WTC11 (cell line): ENCODE results near the gene GNAZ. TPM values are rescaled to one million over a fixed set of nuclear protein-coding genes. Genes with fewer than 3 reads are reported as not detected.
A peak's percentile ranks its signal among the peaks of the same experiment; 100 is the strongest.

Experiments used
- ATAC-seq: fragments of 200-7000 bp; cut with Tn5 transposase; 2 replicates; pipeline ENCODE4 v1.10.0; 2021; ENCODE audit warnings: mild to moderate bottlenecking, moderate library complexity
- CTCF ChIA-PET: fragments of 300-600 bp; sonication (Branson Sonifier 250); formaldehyde crosslinking; loops from one replicate; lab custom pipeline; 2021; ENCODE audit warnings: antibody characterized with exemption; lab: Charles Lee
- POLR2A ChIA-PET: fragments of 350-600 bp; sonication (Branson Sonifier 250); formaldehyde crosslinking; loops from one replicate; lab custom pipeline; 2021; ENCODE audit warnings: antibody characterized with exemption; lab: Charles Lee
- DNase-seq: peaks from one replicate; pipeline ENCODE4 v3.0.0; 2021; ENCODE audit warnings: low spot score
- H3K27ac Mint-ChIP-seq: 2 replicates; pipeline ENCODE4 v1.8.0; 2021; ENCODE audit warnings: mixed read lengths
- H3K27me3 Mint-ChIP-seq: 2 replicates; pipeline ENCODE4 v1.8.0; 2021; ENCODE audit warnings: low read depth, mild to moderate bottlenecking, moderate library complexity, mixed read lengths
- H3K36me3 Mint-ChIP-seq: 2 replicates; pipeline ENCODE4 v1.8.0; 2021; ENCODE audit warnings: mixed read lengths
- H3K4me1 Mint-ChIP-seq: 2 replicates; pipeline ENCODE4 v1.8.0; 2022; ENCODE audit warnings: mixed read lengths
- H3K4me3 Mint-ChIP-seq: 2 replicates; pipeline ENCODE4 v1.8.0; 2021; ENCODE audit warnings: mild to moderate bottlenecking, moderate library complexity, mixed read lengths
- H3K9me3 Mint-ChIP-seq: 2 replicates; pipeline ENCODE4 v1.8.0; 2021; ENCODE audit warnings: mixed read lengths
- FOXP1 ChIP-seq: sonication (generic); formaldehyde crosslinking; IDR thresholded peaks from 2 replicates; pipeline ENCODE4 v1.8.0; 2022; ENCODE audit warnings: missing genetic modification reagents, mild to moderate bottlenecking, moderate library complexity, borderline replicate concordance
- NR1H2 ChIP-seq: sonication (generic); formaldehyde crosslinking; IDR thresholded peaks from 2 replicates; pipeline ENCODE4 v1.9.0; 2021; ENCODE audit warnings: mild to moderate bottlenecking, moderate library complexity, missing genetic modification reagents
- PRRX2 ChIP-seq: fragments of 250-450 bp; sonication (Bioruptor Pico); IDR thresholded peaks from 2 replicates; pipeline ENCODE4 v1.8.0; 2021; ENCODE audit warnings: mild to moderate bottlenecking
- SMAD3 ChIP-seq: sonication (generic); formaldehyde crosslinking; IDR thresholded peaks from 2 replicates; pipeline ENCODE4 v1.8.0; 2022; ENCODE audit warnings: missing genetic modification reagents, mild to moderate bottlenecking, borderline replicate concordance
- ZNF121 ChIP-seq: sonication (generic); formaldehyde crosslinking; IDR thresholded peaks from 2 replicates; pipeline ENCODE4 v1.8.0; 2023; ENCODE audit warnings: missing genetic modification reagents
- ZNF219 ChIP-seq: sonication (generic); formaldehyde crosslinking; IDR thresholded peaks from 2 replicates; pipeline ENCODE4 v1.8.0; 2023; ENCODE audit warnings: missing genetic modification reagents, mild to moderate bottlenecking, borderline replicate concordance
- ZNF263 ChIP-seq: sonication (generic); formaldehyde crosslinking; IDR thresholded peaks from 2 replicates; pipeline ENCODE4 v1.8.1; 2022; ENCODE audit warnings: low read depth, mild to moderate bottlenecking, moderate library complexity, missing genetic modification reagents
- ZNF317 ChIP-seq: sonication (generic); formaldehyde crosslinking; IDR thresholded peaks from 2 replicates; pipeline ENCODE4 v1.8.1; 2023; ENCODE audit warnings: low read depth, mild to moderate bottlenecking, moderate library complexity, missing genetic modification reagents, borderline replicate concordance
- ZNF423 ChIP-seq: fragments of 250-450 bp; sonication (Bioruptor Pico); IDR thresholded peaks from 2 replicates; pipeline ENCODE4 v2.1.2; 2022; ENCODE audit warnings: mild to moderate bottlenecking, moderate library complexity
- ZNF671 ChIP-seq: fragments of 250-450 bp; sonication (Bioruptor Pico); IDR thresholded peaks from 2 replicates; pipeline ENCODE4 v1.8.0; 2021; ENCODE audit warnings: mild to moderate bottlenecking
- total RNA-seq: library from RNA; stranded (reverse); gene quantifications from 3 replicates; pipeline ENCODE4 v1.2.3, GENCODE V29; 2021
- TF ChIP-seq, protein P1 (sequence below): sonication (generic); formaldehyde crosslinking; IDR thresholded peaks from 2 replicates; pipeline ENCODE4 v1.8.0; 2023; ENCODE audit warnings: missing genetic modification reagents, mild to moderate bottlenecking, borderline replicate concordance
- TF ChIP-seq, protein P2 (sequence below): sonication (generic); formaldehyde crosslinking; IDR thresholded peaks from 2 replicates; pipeline ENCODE4 v1.8.0; 2022; ENCODE audit warnings: mild to moderate bottlenecking, missing genetic modification reagents
- TF ChIP-seq, protein P3 (sequence below): sonication (generic); formaldehyde crosslinking; IDR thresholded peaks from 2 replicates; pipeline ENCODE4 v1.8.0; 2023; ENCODE audit warnings: missing genetic modification reagents
- TF ChIP-seq, protein P4 (sequence below): sonication (generic); formaldehyde crosslinking; IDR thresholded peaks from 2 replicates; pipeline ENCODE4 v1.8.0; 2022; ENCODE audit warnings: mild to moderate bottlenecking, missing genetic modification reagents
- TF ChIP-seq, protein P5 (sequence below): fragments of 250-450 bp; sonication (Bioruptor Pico); IDR thresholded peaks from 2 replicates; pipeline ENCODE4 v1.9.0; 2021; ENCODE audit warnings: mild to moderate bottlenecking
- TF ChIP-seq, protein P6 (sequence below): sonication (generic); formaldehyde crosslinking; IDR thresholded peaks from 2 replicates; pipeline ENCODE4 v1.8.1; 2023; ENCODE audit warnings: mild to moderate bottlenecking, missing genetic modification reagents
- TF ChIP-seq, protein P7 (sequence below): sonication (generic); formaldehyde crosslinking; conservative IDR thresholded peaks from 2 replicates; pipeline ENCODE4 v1.8.1; 2022; ENCODE audit warnings: mild to moderate bottlenecking, missing genetic modification reagents
- TF ChIP-seq, protein P8 (sequence below): sonication (generic); formaldehyde crosslinking; IDR thresholded peaks from 2 replicates; pipeline ENCODE4 v1.8.1; 2022; ENCODE audit warnings: mild to moderate bottlenecking, missing genetic modification reagents, moderate library complexity, borderline replicate concordance

The GNAZ gene
- total RNA-seq, 1 experiment from 2014 or later: 9.9 TPM

DNA sequence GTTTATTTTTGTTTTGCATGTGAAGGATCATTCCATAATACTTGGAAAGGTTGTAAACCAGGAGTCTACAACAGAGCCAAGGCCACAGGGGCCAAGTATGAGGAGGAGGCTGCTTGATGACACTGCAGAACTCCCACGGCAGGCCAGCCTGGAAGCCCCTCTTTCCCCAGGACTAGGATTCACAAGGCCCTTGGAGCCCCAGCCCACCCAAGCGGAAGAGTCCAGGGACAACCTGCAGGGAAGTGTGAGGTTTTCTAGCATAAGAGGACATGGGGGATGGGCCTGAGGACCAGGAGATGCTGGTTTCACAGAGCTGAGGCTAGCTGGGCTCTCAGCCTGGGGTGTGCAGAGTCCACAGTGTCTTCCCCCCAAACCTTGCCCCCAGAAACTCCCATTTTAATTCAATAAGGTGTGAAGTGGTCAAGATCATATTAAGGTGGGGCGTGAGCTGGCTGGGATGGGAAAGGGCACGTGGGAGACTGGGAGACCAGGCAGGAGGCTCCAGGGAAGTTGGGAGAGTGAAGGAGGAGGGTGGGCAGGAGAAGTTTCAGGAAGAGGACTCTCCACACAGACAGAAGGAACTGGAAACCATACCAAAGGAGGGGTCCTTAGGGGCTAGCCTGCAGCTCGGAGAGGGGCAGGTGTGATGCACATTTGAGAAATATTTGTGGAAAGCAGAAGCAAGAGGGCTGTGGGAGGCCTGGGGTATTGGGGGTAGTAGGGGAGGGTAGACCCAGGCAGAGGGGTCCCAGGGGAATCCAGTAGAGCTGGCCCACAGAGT, 12.4 kb downstream of the GNAZ start:
- ChIA-PET POLR2A (no interaction called here), CTCF (interaction anchor here (0.8 to 1.2 kb wide), 2 partner anchors 12 to 123 kb away, joined by 3 read pairs; no protein-coding TSS in a partner anchor)
- Mint-ChIP-seq H3K27ac (peak overlapping the region; percentile 4; the same call in 1 of the 2 replicates), H3K27me3 (peaks cover 3% of the 10 kb centered on the region; the same call in 1 of the 2 replicates), H3K4me1 (peaks cover 9% of the 10 kb centered on the region), H3K9me3 (no peaks in the 10 kb centered on the region), H3K36me3 (no peaks in the 10 kb centered on the region), H3K4me3 (no peak overlapping the region)
- DNase-seq (no peak), ATAC-seq (no peak)
- no peak for TF ChIP-seq ZNF121 (CRISPR knock-in tag)
- TF ChIP-seq ZNF317 (CRISPR knock-in tag): no peak
- TF ChIP-seq, protein P1, sequence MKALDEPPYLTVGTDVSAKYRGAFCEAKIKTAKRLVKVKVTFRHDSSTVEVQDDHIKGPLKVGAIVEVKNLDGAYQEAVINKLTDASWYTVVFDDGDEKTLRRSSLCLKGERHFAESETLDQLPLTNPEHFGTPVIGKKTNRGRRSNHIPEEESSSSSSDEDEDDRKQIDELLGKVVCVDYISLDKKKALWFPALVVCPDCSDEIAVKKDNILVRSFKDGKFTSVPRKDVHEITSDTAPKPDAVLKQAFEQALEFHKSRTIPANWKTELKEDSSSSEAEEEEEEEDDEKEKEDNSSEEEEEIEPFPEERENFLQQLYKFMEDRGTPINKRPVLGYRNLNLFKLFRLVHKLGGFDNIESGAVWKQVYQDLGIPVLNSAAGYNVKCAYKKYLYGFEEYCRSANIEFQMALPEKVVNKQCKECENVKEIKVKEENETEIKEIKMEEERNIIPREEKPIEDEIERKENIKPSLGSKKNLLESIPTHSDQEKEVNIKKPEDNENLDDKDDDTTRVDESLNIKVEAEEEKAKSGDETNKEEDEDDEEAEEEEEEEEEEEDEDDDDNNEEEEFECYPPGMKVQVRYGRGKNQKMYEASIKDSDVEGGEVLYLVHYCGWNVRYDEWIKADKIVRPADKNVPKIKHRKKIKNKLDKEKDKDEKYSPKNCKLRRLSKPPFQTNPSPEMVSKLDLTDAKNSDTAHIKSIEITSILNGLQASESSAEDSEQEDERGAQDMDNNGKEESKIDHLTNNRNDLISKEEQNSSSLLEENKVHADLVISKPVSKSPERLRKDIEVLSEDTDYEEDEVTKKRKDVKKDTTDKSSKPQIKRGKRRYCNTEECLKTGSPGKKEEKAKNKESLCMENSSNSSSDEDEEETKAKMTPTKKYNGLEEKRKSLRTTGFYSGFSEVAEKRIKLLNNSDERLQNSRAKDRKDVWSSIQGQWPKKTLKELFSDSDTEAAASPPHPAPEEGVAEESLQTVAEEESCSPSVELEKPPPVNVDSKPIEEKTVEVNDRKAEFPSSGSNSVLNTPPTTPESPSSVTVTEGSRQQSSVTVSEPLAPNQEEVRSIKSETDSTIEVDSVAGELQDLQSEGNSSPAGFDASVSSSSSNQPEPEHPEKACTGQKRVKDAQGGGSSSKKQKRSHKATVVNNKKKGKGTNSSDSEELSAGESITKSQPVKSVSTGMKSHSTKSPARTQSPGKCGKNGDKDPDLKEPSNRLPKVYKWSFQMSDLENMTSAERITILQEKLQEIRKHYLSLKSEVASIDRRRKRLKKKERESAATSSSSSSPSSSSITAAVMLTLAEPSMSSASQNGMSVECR (CRISPR knock-in tag): no peak
- no peak for TF ChIP-seq SMAD3 (CRISPR knock-in tag)
- TF ChIP-seq, protein P2, sequence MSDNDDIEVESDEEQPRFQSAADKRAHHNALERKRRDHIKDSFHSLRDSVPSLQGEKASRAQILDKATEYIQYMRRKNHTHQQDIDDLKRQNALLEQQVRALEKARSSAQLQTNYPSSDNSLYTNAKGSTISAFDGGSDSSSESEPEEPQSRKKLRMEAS: no peak
- TF ChIP-seq, protein P3, sequence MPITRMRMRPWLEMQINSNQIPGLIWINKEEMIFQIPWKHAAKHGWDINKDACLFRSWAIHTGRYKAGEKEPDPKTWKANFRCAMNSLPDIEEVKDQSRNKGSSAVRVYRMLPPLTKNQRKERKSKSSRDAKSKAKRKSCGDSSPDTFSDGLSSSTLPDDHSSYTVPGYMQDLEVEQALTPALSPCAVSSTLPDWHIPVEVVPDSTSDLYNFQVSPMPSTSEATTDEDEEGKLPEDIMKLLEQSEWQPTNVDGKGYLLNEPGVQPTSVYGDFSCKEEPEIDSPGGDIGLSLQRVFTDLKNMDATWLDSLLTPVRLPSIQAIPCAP: no peak
- TF ChIP-seq, protein P4, sequence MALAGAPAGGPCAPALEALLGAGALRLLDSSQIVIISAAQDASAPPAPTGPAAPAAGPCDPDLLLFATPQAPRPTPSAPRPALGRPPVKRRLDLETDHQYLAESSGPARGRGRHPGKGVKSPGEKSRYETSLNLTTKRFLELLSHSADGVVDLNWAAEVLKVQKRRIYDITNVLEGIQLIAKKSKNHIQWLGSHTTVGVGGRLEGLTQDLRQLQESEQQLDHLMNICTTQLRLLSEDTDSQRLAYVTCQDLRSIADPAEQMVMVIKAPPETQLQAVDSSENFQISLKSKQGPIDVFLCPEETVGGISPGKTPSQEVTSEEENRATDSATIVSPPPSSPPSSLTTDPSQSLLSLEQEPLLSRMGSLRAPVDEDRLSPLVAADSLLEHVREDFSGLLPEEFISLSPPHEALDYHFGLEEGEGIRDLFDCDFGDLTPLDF (CRISPR knock-in tag): no peak
- TF ChIP-seq, protein P5, sequence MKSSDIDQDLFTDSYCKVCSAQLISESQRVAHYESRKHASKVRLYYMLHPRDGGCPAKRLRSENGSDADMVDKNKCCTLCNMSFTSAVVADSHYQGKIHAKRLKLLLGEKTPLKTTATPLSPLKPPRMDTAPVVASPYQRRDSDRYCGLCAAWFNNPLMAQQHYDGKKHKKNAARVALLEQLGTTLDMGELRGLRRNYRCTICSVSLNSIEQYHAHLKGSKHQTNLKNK (CRISPR knock-in tag): no peak
- no peak for TF ChIP-seq NR1H2 (CRISPR knock-in tag)
- no peak for TF ChIP-seq ZNF219 (CRISPR knock-in tag)

DNA sequence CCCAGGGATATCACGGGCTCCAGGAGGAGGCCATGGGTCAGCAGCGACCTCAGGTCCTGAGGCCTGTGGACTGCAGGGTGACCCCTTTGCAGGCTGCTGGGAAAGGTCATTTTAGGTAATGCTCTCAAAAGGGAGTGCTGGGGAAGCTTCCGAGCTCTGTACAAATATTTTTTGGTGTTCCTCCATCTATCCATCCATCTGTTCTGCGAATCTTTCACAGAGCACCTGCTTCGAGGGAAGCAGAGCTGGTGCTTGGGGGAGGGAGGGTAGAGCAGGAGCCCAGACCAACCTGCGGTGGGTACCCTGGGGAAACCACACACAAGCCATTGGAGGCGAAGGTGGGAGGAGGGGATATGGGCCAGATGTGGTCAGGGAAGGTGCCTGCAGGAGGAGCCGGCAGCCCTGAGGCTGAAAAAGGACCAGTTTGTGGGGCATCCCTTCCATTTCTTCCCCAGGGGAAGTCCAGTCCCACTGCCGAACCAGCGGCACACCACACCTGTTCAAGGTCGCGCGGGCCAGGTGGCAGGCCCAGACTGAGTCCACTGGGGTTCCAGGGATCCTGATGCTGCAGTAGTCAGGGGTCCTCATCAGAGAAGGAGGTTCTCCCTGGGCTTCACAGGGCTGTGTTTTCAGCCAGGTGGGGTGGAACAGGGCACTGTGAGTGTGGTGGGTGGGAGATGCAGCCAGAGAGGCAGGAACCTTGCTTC, 13.1 kb downstream of the GNAZ start:
- no peak for DNase-seq
- Mint-ChIP-seq H3K9me3 (no peaks in the 10 kb centered on the region), H3K27me3 (no peaks in the 10 kb centered on the region; the same call in 1 of the 2 replicates), H3K4me1 (peaks cover 16% of the 10 kb centered on the region), H3K4me3 (no peak overlapping the region), H3K27ac (no peak overlapping the region), H3K36me3 (no peaks in the 10 kb centered on the region)
- POLR2A ChIA-PET: no interaction called here
- TF ChIP-seq, protein P6, sequence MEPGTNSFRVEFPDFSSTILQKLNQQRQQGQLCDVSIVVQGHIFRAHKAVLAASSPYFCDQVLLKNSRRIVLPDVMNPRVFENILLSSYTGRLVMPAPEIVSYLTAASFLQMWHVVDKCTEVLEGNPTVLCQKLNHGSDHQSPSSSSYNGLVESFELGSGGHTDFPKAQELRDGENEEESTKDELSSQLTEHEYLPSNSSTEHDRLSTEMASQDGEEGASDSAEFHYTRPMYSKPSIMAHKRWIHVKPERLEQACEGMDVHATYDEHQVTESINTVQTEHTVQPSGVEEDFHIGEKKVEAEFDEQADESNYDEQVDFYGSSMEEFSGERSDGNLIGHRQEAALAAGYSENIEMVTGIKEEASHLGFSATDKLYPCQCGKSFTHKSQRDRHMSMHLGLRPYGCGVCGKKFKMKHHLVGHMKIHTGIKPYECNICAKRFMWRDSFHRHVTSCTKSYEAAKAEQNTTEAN (CRISPR knock-in tag): no peak
- TF ChIP-seq, protein P7, sequence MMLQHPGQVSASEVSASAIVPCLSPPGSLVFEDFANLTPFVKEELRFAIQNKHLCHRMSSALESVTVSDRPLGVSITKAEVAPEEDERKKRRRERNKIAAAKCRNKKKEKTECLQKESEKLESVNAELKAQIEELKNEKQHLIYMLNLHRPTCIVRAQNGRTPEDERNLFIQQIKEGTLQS: no peak
- no peak for TF ChIP-seq ZNF671 (CRISPR knock-in tag)
- TF ChIP-seq ZNF263 (CRISPR knock-in tag): no peak
- TF ChIP-seq, protein P8, sequence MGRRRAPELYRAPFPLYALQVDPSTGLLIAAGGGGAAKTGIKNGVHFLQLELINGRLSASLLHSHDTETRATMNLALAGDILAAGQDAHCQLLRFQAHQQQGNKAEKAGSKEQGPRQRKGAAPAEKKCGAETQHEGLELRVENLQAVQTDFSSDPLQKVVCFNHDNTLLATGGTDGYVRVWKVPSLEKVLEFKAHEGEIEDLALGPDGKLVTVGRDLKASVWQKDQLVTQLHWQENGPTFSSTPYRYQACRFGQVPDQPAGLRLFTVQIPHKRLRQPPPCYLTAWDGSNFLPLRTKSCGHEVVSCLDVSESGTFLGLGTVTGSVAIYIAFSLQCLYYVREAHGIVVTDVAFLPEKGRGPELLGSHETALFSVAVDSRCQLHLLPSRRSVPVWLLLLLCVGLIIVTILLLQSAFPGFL (CRISPR knock-in tag): no peak
- no peak for TF ChIP-seq FOXP1 (CRISPR knock-in tag)
- TF ChIP-seq ZNF423 (CRISPR knock-in tag): no peak
- no peak for TF ChIP-seq PRRX2 (CRISPR knock-in tag)
- CTCF ChIA-PET: interaction anchor here (0.8 to 1.2 kb wide), 3 partner anchors 12 to 124 kb away, joined by 3 read pairs; no protein-coding TSS in a partner anchor
- ATAC-seq: no peak
